ENCODE measurements around the gene TKFC.

Gene TKFC

DNA sequence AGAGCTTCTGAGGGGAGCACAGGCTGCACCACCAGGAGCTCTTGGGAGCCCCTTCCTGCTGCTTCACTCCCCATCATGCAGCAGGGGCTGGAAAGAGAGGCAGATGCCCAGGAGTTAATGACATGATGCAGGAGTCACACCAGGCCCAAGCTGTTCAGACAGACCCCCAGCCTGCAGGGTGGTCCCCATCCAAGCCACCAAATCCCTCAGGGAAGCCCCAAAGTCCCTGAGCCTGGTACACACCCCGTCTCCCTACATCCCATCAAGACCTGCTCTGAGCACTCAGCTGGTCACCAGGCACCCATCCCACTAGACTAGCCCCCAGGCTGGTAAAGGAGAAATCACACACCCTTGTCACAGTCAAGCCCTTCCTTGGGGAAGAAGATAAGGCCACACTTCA lies 17.3 kb downstream of the TKFC start:
- H3K9me3 Mint-ChIP-seq = no peaks in the 10 kb centered on the region
- no peak for DNase-seq
- H3K36me3 Mint-ChIP-seq (ENCODE audit: low read depth) = peaks cover 4% of the 10 kb centered on the region
- no peak overlapping the region for H3K27ac Mint-ChIP-seq
- TF ChIP-seq, protein P1, sequence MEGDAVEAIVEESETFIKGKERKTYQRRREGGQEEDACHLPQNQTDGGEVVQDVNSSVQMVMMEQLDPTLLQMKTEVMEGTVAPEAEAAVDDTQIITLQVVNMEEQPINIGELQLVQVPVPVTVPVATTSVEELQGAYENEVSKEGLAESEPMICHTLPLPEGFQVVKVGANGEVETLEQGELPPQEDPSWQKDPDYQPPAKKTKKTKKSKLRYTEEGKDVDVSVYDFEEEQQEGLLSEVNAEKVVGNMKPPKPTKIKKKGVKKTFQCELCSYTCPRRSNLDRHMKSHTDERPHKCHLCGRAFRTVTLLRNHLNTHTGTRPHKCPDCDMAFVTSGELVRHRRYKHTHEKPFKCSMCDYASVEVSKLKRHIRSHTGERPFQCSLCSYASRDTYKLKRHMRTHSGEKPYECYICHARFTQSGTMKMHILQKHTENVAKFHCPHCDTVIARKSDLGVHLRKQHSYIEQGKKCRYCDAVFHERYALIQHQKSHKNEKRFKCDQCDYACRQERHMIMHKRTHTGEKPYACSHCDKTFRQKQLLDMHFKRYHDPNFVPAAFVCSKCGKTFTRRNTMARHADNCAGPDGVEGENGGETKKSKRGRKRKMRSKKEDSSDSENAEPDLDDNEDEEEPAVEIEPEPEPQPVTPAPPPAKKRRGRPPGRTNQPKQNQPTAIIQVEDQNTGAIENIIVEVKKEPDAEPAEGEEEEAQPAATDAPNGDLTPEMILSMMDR (IDR thresholded peaks at IDR 0.05) = no peak
- H3K4me3 Mint-ChIP-seq = no peak overlapping the region
- H3K4me1 Mint-ChIP-seq = no peaks in the 10 kb centered on the region
- peaks cover 2% of the 10 kb centered on the region for H3K27me3 Mint-ChIP-seq (ENCODE audit: low read depth, poor library complexity)

DNA sequence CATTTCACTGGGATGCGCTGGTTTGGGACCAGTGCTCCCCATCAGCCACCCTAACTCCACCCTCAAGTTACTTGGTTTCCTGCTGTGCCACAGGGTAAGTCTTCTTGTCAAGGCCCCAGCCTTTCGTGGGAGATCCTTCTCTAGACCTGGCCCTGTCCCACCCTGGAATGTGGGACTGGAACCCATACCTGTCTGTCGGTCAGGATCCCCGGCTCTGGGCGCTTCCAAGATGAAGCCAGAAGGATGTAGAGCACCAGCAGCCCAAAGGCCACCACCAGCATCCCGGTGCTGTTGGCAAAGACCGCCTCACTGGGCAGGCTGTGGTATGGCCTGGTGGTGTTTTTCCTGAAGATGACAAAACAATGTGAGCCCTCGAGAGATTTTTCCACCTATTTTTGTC lies 17.8 kb downstream of the TKFC start:
- Mint-ChIP-seq H3K4me1 (no peaks in the 10 kb centered on the region), H3K9me3 (no peaks in the 10 kb centered on the region), H3K36me3 (ENCODE audit: low read depth) (peaks cover 4% of the 10 kb centered on the region), H3K27me3 (ENCODE audit: low read depth, poor library complexity) (peaks cover 2% of the 10 kb centered on the region), H3K27ac (no peak overlapping the region), H3K4me3 (no peak overlapping the region)
- DNase-seq = no peak
- TF ChIP-seq, protein P1 (IDR thresholded peaks at IDR 0.05) = no peak

DNA sequence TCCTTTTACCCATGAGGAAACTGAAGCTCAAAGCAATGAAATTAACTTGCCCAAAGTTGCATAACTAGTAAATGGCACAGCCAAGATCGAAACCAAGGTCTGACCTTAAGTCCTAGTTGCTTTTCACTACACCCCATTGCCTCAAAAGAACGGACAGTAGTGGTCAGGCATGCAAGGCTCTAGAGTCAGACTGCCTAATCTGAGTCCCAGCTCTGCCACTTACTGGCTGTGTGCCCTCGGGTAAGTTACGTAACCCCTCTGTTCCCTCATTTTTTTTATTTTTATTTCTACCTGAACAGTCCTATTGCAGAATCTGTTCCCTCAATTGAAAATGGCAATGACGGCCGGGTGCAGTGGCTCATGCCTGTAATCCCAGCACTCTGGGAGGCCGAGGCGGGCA lies 19.0 kb downstream of the TKFC start:
- no peak overlapping the region for H3K4me3 Mint-ChIP-seq
- peaks cover 2% of the 10 kb centered on the region for H3K27me3 Mint-ChIP-seq (ENCODE audit: low read depth, poor library complexity)
- no peak overlapping the region for H3K27ac Mint-ChIP-seq
- no peaks in the 10 kb centered on the region for H3K4me1 Mint-ChIP-seq
- no peaks in the 10 kb centered on the region for H3K9me3 Mint-ChIP-seq
- TF ChIP-seq, protein P1 (IDR thresholded peaks at IDR 0.05) = no peak
- H3K36me3 Mint-ChIP-seq (ENCODE audit: low read depth) = peaks cover 4% of the 10 kb centered on the region
- no peak for DNase-seq

DNA sequence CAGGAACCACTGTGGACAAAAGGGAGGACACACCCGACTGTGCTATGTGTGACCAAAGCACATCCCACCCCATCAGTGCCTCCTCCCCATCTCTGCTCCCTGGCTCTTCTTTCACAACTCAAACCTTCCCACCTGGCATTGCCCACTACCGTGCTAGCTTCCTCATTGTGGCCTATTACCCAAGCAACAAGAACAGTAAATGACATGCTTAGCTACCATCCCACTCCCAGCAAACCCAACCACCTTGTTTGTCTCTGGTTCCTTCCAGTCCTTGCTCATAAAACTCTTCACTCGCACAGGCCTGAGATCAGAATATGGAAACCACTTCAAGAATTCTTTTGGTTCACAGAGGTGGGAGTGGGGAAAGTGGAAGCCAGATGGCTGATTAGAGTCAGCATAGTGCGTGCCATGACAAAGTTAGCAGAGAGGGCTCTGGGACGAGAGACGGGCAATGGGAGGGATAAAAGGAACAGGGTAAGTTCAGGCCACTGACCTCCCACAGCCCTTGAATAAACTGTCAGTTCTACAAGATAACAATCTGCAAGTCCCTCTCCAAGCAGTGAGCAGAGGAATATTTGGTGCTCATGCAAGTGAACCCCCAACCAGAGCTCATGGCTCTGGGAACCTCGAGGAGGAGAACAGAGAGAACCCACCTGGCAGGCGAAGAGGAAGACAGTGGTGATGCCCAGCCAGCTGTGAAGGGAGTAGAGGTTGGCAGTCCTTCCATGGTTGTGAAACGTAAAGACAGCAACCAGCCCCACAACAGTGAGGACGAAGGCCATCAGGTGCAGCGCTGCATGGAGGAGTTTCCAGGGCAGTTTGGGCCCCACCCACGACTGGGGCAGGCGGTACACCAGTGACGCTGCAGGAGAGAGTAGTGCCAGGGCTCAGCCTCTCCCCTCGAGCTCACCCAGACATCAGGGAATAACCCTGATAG lies 20.4 kb downstream of the TKFC start:
- H3K36me3 Mint-ChIP-seq (ENCODE audit: low read depth) = peaks cover 4% of the 10 kb centered on the region
- H3K4me3 Mint-ChIP-seq = no peak overlapping the region
- peak overlapping the region; percentile 62 for H3K27ac Mint-ChIP-seq
- DNase-seq = no peak
- no peaks in the 10 kb centered on the region for H3K9me3 Mint-ChIP-seq
- no peaks in the 10 kb centered on the region for H3K4me1 Mint-ChIP-seq
- H3K27me3 Mint-ChIP-seq (ENCODE audit: low read depth, poor library complexity) = peaks cover 5% of the 10 kb centered on the region
- TF ChIP-seq, protein P1 (IDR thresholded peaks at IDR 0.05) = no peak

DNA sequence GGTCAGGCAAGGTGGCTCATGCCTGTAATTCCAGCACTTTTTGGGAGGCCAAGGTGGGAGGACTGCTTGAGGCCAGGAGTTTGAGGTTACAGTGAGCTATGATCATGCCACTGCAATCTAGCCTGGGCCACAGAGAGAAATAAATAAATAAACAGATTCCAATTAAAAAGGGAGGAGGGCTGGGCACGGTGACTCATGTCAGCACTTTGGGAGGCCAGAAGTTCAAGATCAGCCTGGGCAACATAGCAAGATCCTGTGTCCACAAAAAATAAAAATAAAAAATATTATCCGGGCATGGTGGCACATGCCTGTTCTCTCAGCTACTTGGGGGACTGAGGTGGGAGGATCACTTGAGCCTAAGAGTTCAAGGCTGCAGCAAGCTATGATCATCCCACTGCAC lies 21.2 kb downstream of the TKFC start:
- peaks cover under 1% of the 10 kb centered on the region for H3K4me1 Mint-ChIP-seq
- peaks cover 4% of the 10 kb centered on the region for H3K36me3 Mint-ChIP-seq (ENCODE audit: low read depth)
- H3K9me3 Mint-ChIP-seq = no peaks in the 10 kb centered on the region
- H3K4me3 Mint-ChIP-seq = no peak overlapping the region
- TF ChIP-seq, protein P1 (IDR thresholded peaks at IDR 0.05) = no peak
- no peak overlapping the region for H3K27ac Mint-ChIP-seq
- H3K27me3 Mint-ChIP-seq (ENCODE audit: low read depth, poor library complexity) = peaks cover 5% of the 10 kb centered on the region
- no peak for DNase-seq

DNA sequence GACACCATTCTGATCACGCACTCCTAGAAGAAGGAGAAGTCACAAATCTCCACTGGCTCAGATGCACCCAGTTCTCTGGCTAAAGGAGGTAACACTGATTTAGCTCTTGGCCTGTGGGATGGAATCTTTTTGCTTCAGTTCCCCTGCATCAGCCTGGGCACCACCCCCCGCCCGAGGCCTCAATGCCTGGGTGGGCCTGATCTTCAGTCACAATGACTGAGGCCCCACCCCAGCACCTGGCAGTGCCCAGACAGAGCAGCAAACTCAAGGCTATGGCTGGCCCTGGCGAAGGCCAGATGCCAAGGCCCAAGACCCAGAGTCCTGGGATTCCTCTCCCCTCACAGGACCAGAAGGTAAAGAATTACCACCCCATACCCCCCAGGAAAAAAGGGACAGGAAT lies 23.7 kb downstream of the TKFC start:
- peaks cover 20% of the 10 kb centered on the region for H3K4me1 Mint-ChIP-seq
- no peak overlapping the region for H3K27ac Mint-ChIP-seq

More for the DNA sequence above, 23.7 kb downstream of the TKFC start:
- Mint-ChIP-seq H3K9me3 (no peaks in the 10 kb centered on the region), H3K27me3 (ENCODE audit: low read depth, poor library complexity) (peaks cover 5% of the 10 kb centered on the region), H3K4me3 (no peak overlapping the region), H3K36me3 (ENCODE audit: low read depth) (no peaks in the 10 kb centered on the region)
- no peak for DNase-seq
- TF ChIP-seq, protein P1 (IDR thresholded peaks at IDR 0.05) = no peak

Measured in nephron progenitor cell (in vitro differentiated cells).